MCF 10A (cell line): ENCODE measurements around the gene CAMK2A. TPM values are rescaled to one million over a fixed set of nuclear protein-coding genes. Genes with fewer than 3 reads are reported as not detected.

Experiments
- BruUV-seq: library from RNA; stranded (reverse); fragments of 400-500 nt; replicated peaks from 2 replicates; lab custom pipeline; 2021; lab: Mats Ljungman, UMichigan
- CTCF ChIA-PET: fragments of 300-600 bp; sonication (Branson Sonifier 250); formaldehyde crosslinking; extraction: SDS; loops from one replicate; lab custom pipeline; 2021; ENCODE audit warnings: antibody characterized with exemption, inconsistent platforms; lab: Yijun Ruan, JAX
- POLR2A ChIA-PET: fragments of 300-600, 350-650 bp; sonication (Branson Sonifier 250); formaldehyde crosslinking; extraction: SDS; loops from one replicate; lab custom pipeline; 2020; ENCODE audit warnings: antibody characterized with exemption, inconsistent platforms; lab: Yijun Ruan, JAX
- DNase-seq: peaks from one replicate; pipeline ENCODE4 v3.0.0-alpha.2; 2018; ENCODE audit not compliant: unreplicated experiment
- H3K27ac Mint-ChIP-seq: one replicate; pipeline ENCODE4 v1.8.0; 2022; ENCODE audit warnings: mild to moderate bottlenecking, low read depth, mixed read lengths; ENCODE audit not compliant: unreplicated experiment
- H3K27me3 Mint-ChIP-seq: one replicate; pipeline ENCODE4 v1.8.0; 2022; ENCODE audit warnings: mixed read lengths; ENCODE audit not compliant: insufficient read depth, unreplicated experiment
- H3K36me3 Mint-ChIP-seq: one replicate; pipeline ENCODE4 v1.8.0; 2022; ENCODE audit warnings: mild to moderate bottlenecking, moderate library complexity, mixed read lengths; ENCODE audit not compliant: insufficient read depth, unreplicated experiment
- H3K4me1 Mint-ChIP-seq: one replicate; pipeline ENCODE4 v1.8.0; 2022; ENCODE audit warnings: mixed read lengths; ENCODE audit not compliant: insufficient read depth, unreplicated experiment
- H3K4me3 Mint-ChIP-seq: one replicate; pipeline ENCODE4 v1.8.0; 2022; ENCODE audit warnings: mild to moderate bottlenecking, moderate library complexity, mixed read lengths; ENCODE audit not compliant: unreplicated experiment
- H3K9me3 Mint-ChIP-seq: one replicate; pipeline ENCODE4 v1.8.0; 2022; ENCODE audit warnings: mixed read lengths; ENCODE audit not compliant: unreplicated experiment
- intact Hi-C: fragments of 100-400 bp; cut with micrococcal nuclease; formaldehyde crosslinking; loops from 2 replicates; pipeline ENCODE4 v1.14.1; 2022
- total RNA-seq: library from RNA; stranded (reverse); gene quantifications from 2 replicates; pipeline ENCODE4 v1.2.3, GENCODE V29; 2022
- TF ChIP-seq, protein P1 (sequence below): fragments of 200-600 bp; IDR thresholded peaks from one replicate; pipeline ENCODE4 v1.8.0; 2022; ENCODE audit warnings: antibody characterized with exemption, mild to moderate bottlenecking; ENCODE audit not compliant: unreplicated experiment

The CAMK2A gene
- total RNA-seq, 1 experiment from 2014 or later = not detected

DNA sequence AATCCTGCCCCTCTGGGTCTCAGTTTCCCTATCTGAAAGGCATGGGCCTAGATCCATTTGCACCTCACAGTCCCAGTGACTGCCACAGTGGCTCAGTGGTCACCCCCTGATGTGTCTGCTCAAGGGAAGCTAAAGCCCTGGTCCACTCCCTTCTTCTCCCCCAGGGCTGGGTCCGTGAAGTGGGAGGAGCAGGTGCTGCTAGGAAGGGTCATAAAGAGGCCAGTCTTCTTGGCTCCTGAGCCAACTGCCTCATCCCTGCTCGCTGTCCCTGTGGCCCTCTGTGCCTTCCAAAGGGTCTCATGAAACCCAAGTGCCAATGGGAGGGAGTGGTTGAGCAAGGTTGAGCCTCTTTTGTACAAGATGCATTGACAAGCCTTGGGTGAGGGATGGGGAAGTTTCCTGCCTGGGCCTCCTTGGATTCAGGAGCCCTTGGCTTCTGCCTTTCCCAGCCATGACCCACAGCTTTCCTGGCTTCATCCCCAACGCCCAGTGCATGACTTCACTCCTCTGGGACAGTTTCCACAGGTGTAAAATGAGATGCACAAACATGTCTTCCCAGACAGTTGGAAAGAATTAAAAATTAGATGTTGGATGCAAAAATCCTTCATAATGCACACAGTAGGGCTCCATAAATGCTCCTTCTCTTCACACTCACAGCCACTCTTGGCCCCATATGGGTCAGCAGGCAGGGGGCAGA lies 101.3 kb downstream of the CAMK2A start:
- H3K36me3 Mint-ChIP-seq = no peaks in the 10 kb centered on the region
- no peak overlapping the region for H3K4me3 Mint-ChIP-seq
- CTCF ChIA-PET = interaction anchor here (0.6 to 1.4 kb wide), 3 partner anchors 12 to 43 kb away, joined by 4 read pairs; no protein-coding TSS in a partner anchor
- intact Hi-C loops = no loop called here
- BruUV-seq = no TSS peak
- TF ChIP-seq, protein P1, sequence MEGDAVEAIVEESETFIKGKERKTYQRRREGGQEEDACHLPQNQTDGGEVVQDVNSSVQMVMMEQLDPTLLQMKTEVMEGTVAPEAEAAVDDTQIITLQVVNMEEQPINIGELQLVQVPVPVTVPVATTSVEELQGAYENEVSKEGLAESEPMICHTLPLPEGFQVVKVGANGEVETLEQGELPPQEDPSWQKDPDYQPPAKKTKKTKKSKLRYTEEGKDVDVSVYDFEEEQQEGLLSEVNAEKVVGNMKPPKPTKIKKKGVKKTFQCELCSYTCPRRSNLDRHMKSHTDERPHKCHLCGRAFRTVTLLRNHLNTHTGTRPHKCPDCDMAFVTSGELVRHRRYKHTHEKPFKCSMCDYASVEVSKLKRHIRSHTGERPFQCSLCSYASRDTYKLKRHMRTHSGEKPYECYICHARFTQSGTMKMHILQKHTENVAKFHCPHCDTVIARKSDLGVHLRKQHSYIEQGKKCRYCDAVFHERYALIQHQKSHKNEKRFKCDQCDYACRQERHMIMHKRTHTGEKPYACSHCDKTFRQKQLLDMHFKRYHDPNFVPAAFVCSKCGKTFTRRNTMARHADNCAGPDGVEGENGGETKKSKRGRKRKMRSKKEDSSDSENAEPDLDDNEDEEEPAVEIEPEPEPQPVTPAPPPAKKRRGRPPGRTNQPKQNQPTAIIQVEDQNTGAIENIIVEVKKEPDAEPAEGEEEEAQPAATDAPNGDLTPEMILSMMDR = no peak
- no peaks in the 10 kb centered on the region for H3K9me3 Mint-ChIP-seq
- H3K27me3 Mint-ChIP-seq = peaks cover 41% of the 10 kb centered on the region
- POLR2A ChIA-PET = no interaction called here
- DNase-seq = no peak
- H3K4me1 Mint-ChIP-seq = no peaks in the 10 kb centered on the region
- H3K27ac Mint-ChIP-seq = no peak overlapping the region

DNA sequence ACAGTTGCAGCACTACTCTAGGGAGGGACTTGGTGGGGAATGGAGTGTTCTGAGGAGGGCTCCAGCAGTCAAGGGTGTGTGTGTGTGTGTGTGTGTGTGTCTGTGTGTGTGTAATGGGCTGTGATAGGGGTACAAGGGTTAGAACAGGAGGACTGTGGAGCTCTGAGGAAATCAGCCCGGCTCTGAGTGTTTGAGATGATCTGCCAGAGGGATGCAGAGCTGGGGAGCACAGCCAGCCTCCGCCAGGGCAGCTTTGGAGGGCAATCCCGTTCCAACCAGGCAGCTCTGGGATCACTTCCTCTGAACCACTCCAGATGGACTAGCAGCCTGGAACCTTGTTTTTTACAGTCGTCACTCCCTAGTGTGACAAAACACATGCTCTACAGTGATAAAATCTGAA lies 102.7 kb downstream of the CAMK2A start:
- peaks cover 33% of the 10 kb centered on the region for H3K27me3 Mint-ChIP-seq
- ChIA-PET CTCF (interaction anchor here (0.6 to 1.4 kb wide), 3 partner anchors 11 to 19 kb away, joined by 3 to 4 read pairs (median 4); no protein-coding TSS in a partner anchor), POLR2A (no interaction called here)
- H3K4me3 Mint-ChIP-seq = no peak overlapping the region
- TF ChIP-seq, protein P1 = no peak
- H3K27ac Mint-ChIP-seq = no peak overlapping the region
- no peaks in the 10 kb centered on the region for H3K9me3 Mint-ChIP-seq
- DNase-seq = no peak
- H3K4me1 Mint-ChIP-seq = no peaks in the 10 kb centered on the region
- no peaks in the 10 kb centered on the region for H3K36me3 Mint-ChIP-seq
- BruUV-seq = no TSS peak
- intact Hi-C loops = no loop called here

DNA sequence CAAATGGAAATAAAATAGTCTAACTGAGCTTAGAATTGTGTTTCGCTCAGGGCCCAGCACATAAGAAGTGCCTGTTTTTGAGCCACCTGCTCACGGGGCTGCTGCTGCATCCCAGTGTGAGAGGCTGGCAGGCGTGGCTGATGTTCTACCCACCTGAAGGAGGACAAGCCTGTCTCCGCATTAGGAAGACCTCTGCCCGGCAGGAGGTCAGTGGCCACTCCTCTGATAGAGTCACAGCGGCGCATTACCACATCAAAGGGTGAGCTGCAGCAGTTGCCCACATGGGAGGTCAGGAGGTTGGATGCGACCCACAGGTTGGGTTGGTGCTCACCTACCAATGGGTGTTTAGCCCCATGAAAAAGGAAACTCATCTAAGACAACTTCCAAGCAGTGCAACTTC lies 103.4 kb downstream of the CAMK2A start:
- no TSS peak for BruUV-seq
- Mint-ChIP-seq H3K27ac (no peak overlapping the region), H3K4me1 (peaks cover 3% of the 10 kb centered on the region), H3K27me3 (peaks cover 26% of the 10 kb centered on the region), H3K9me3 (no peaks in the 10 kb centered on the region), H3K4me3 (no peak overlapping the region), H3K36me3 (no peaks in the 10 kb centered on the region)
- no peak for DNase-seq
- POLR2A ChIA-PET = no interaction called here
- intact Hi-C loops = no loop called here
- CTCF ChIA-PET = interaction anchor here (0.6 kb wide), 1 partner anchor 14 kb away, joined by 3 read pairs; no protein-coding TSS in a partner anchor
- TF ChIP-seq, protein P1 = no peak

DNA sequence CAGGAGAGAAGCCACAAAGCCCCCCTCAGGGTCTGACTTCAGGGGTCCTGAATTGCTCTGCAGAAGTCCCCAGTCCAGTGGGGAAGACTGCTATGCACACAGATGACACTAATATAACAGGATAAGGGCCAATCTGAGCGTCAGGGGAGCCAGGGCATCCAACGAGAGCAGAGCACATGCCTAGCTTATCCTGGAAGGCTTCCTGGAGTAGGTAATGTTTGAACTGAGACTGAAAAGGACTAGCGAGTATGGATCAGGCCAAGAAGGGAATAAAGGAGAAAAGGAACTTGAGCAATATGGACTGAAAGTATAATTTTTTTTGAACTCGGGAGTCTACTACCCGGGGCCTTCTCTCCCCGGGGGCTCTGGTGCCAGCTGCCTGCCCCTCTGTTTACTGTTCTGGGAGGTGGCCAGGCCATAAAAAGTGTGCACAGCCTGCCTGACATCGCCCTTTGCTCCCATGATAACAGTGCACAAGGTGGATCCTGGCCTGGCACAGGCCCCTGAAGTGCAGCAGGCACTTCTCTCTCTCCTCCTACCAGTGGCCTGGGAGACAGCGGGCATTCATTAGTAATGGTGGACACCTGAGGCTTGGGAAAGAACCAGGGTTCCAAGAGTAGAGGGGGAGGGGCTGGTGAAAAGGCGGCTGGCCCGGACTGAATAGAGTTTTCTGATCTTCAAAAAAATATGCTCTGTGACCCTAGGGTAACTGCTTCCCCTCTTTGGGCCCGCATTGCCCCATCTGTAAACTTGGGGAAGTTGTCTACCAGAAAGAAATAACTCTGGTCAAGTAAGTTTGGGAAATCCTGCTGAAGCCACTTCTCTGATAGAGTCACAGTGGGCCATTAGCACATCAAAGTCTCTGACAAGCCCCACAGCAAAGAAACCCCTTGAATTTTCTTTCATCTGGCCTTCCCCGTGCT lies 104.3 kb downstream of the CAMK2A start:
- intact Hi-C loops = no loop called here
- TF ChIP-seq, protein P1 = no peak
- peaks cover 12% of the 10 kb centered on the region for H3K4me1 Mint-ChIP-seq
- no peaks in the 10 kb centered on the region for H3K9me3 Mint-ChIP-seq
- ChIA-PET CTCF (interaction anchor here (0.7 kb wide), 1 partner anchor 22 kb away, joined by 3 read pairs; no protein-coding TSS in a partner anchor), POLR2A (no interaction called here)
- no TSS peak for BruUV-seq
- H3K27me3 Mint-ChIP-seq = peaks cover 20% of the 10 kb centered on the region
- no peak overlapping the region for H3K27ac Mint-ChIP-seq
- H3K36me3 Mint-ChIP-seq = no peaks in the 10 kb centered on the region
- DNase-seq = no peak
- no peak overlapping the region for H3K4me3 Mint-ChIP-seq
